GM18517 (cell line): ENCODE results near the gene GBA2.

ENCODE experiments used
- ATAC-seq: cut with Tn5 transposase; IDR thresholded peaks from one replicate; pipeline ENCODE4 v1.9.1; 2021; ENCODE audit warnings: mild to moderate bottlenecking, moderate library complexity; ENCODE audit not compliant: unreplicated experiment

Gene GBA2

DNA sequence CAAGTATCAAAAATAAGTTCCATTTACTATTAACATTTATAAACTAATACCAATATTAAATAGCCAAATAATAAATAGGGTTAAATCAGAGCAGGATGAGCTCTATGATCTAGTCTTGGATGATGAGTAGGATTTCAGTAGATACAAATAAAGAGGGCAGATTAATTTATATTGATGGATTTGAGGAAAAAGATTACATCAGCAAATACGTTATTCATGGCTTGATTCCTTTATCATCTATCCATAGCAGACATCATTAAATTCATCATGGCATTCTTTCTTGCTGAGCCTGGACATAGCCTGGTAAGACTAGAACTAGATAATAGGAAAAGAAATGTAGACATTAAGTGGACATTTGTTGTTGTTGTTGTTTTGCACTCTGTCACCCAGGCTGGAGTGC, 18.4 kb upstream of the GBA2 start:
- ATAC-seq: no peak

DNA sequence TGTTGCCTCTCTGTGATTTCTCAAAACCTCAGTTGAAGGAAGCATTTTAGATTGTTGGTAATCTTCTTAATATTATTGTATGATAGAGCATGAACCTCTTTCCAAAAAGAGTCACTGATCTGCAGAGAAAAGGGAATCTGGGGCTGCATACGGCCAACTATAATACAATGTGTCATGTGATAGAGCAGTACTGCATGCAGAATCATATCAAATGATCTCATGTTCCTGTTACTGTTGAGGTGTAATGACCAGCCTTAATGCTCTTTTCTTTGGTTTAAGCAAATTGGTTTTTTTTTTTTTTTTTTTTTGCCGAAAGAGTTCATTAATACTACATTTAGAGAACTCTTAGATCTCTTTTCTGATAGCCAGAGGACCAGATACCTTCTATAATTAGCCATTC, 18.0 kb upstream of the GBA2 start:
- ATAC-seq: no peak

DNA sequence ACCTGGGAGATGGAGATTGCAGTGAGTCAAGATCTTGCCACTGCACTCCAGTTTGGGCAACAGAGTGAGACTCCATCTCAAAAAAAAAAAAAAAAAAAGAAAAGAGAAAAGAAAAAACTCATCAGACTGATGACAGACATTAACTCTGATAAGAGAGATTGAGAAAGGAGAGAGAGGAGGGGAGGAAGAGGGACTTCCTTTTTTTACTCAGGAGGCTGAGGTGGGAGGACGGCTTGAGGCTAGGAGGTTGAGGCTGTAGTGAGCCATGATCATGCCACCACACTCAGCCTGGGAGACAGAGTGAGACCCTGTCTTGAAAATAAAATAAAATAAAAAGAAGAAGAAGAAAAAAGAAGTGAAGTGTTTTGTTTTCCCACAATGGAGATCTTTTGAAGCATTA, 14.8 kb upstream of the GBA2 start:
- ATAC-seq: no peak

DNA sequence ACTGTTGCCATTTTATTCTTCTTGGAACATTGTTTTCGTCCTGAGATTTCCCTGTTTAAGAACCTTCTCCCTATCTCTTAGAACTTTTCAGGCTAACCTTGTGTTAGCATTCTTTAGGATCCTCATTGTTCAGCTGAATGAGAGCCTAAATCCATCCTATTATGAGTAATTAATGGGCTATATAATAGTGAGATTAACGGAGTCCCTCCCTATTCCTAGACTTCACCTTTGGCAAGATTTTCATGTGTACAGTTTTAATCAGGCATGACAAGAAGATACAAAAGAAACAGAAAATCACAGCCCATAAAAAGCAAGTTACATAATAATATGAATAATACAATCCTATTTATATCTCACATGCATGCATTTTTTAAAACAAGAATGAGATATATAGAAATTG, 14.2 kb upstream of the GBA2 start:
- no peak for ATAC-seq

DNA sequence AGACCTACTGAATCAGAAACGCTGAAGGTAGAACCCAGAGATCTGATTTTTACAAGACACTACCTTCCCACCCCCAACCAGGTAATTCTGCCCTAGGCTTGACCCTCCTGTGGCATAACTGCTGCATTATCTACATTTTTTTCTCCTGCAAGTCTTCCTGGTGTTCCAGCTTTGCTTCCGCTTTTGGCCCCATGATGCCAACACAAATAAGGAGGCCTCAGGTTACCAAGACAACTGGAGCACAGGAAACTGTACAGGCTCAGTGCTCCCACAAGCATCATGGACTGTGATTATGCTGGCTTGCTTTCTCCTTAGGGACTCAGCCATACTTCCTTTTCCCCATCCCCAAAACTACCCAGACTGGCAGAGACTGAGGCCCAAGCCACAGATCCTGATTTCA, 11.6 kb upstream of the GBA2 start:
- no peak for ATAC-seq

DNA sequence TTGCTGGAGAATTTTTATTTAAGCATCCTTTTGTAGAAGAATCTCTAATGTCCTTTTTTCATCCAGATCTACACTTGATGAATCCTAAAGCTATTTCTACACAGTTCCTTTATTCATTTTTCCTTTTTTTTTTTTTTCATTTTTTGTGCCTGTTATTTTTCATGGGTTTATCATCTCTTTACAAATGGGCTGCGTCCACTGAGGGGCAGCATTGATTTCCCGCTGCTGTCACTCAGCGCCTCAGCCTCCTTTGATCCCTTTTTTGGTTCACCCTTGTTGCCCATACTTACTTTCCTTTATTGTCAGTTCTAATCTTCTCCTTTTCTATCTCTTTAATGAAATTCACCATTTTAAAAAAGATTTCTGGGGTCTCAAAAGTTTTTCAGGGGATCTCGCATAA, 10.8 kb upstream of the GBA2 start:
- no peak for ATAC-seq

DNA sequence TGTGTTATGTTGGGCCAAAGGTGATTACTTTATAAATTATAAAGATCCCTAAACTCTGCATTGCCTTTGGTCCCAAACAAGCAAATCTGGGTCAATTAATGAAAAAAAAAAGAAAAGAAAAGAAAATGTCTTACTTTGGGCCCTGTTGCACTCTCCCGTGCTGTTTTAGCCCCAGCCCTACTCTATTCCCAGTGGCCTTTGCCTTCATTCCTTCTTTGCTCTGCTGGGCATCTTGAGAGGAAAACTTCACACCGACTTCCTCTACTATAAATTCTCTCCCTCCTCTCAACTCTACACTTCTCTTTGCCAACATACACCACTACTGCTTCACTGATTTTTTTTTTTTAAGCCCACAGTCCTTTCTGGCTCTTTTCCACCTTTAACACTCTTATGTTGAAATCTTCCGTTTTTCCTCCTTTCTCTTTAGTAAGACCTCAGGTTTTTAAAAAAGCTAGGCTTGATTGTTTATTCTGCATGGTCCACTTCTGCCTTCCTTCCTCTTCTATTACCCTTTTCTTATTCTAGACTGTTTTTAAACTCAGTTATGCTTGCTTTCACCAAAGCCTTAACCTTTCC, 9.5 kb upstream of the GBA2 start:
- ATAC-seq: no peak

DNA sequence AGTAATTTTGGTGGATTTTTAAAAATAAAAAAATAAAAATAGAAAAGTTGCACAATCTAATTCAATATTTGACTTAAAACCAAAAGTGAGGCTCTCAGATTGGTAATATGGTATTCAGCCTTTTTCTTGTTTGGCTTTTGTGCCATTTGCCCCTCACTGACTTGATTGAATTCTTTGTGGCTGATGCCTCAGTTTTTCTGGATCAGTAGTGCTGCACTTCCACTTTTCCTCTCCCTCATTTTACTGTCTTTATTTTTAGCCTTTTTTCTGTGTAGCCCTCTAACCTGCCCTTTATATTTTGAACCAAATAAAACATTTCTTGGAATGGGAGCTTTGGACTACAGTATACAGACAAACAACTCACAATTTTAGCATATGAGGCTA, 8.9 kb upstream of the GBA2 start:
- no peak for ATAC-seq

DNA sequence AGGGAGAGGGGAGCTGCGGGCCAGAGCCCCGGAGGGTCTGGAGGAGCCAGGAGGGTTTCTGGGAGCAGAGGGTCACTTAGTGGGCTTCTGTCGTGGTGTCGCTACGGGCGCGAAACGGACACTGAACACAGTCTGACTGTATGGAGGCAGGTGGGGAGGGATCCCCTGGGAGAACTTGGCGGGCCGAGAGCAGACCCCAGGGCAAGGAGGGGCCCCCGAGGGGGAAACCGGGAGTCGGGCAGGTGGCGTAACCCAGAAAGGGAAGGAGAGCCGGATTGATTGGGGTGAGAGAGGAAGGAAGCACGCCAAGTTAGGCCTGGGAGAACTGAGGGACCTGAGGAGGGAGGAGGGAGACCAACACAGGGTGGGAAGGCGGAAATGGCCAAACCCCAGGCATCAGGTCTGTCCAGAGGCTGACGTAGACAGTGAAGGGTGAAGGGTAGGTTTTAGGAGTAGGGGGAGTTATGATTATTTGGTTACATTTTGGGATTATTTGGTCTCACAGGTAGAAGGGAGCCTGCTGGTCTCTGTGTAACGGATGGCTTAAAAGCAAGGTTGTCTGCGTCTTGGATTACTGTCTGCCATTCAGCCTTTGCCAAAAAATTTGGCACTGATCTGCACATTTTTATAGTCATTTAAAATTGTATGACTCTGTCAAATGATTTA, 8.3 kb upstream of the GBA2 start:
- ATAC-seq: peak; percentile 38

DNA sequence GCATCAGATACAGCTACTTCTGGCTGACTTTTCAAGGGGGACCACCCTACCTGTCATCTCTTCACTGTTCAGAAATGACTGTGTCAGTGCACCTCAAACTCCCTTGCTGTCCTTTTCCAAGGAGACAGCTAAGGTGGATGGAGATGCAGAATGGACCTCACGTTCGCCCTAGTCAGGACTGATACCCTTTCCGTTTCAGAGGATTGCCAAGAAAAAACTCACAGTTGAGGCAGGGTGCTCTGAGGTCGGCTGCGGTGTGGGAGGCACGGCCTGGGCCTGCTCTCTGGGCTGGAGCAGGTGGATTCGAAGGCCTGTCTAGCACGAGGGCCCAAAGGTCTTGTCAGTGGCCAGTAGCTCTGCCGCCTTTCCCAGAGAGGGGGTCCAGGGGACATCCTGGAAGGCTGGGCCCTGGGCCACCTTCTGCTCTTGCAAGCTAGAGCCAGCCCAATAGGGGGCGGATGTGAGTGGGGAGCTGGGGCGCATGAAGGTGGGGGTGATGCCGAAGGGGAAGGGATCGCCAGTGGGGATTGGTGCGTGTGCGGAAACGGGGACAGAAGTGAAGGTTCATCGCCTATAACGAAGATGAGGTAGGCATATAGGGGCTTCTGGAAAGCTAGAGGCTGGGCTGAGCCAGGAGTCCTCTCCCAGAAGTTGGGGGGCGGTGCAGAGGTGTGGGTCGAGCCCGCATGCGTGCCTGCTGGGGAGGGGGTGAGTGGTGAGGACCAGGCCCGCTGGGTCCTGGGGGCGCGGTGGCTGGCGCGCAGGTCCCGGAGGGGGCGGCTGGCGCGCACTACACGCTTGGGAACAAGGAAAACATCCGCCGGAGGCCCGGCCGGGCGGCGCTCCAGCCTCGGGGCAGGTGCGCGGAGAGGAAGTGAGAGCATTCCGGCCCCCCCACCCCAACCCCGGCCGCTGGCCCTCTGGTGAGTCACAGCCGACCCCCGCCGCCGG, 7.5 kb upstream of the GBA2 start:
- peak; percentile 52 for ATAC-seq

DNA sequence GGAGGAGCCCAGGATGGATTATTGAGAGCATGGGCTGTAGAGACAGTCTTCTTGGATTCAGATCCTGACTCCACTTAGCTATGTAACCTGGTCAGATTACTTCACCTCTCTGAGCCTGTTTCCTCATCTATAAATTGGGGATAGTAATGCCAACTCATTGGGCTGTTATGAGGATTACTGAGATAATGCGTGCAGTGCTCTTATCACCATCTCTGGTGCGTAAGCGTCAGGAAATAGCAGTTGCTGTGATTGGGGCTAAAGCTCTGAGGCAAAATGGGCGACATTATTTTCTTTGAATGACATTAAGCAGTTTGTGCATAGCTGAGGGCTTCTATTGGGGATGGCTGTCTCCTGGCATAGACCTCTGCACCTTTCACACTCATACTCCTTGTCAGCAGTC, 6.0 kb upstream of the GBA2 start:
- ATAC-seq: no peak

DNA sequence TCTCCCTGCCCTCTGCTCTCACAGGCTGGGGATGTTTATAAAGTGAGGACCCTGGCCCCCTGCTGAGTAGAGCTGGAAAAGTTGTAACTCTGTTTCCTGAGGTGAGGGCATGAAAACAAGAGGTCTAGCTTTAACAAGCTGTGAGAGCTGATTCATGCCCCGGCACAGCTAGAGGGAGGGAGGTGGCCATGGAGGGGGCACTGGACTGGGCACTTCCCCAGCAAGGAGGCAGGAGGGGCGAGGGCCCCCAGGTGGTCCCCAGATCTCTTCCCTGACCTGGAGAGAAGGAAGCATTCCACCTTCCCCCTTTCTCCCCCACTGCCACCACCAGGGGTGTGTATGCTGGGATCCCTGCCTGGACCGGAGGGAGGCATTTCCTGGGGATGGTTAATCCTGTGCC, 5.2 kb upstream of the GBA2 start, which contains the start of gene MSMP:
MSMP (minus strand) TSS at position 13 of the 400 bp plus-strand sequence. CDS start 147 bp downstream, outside the sequence.
- no peak for ATAC-seq

DNA sequence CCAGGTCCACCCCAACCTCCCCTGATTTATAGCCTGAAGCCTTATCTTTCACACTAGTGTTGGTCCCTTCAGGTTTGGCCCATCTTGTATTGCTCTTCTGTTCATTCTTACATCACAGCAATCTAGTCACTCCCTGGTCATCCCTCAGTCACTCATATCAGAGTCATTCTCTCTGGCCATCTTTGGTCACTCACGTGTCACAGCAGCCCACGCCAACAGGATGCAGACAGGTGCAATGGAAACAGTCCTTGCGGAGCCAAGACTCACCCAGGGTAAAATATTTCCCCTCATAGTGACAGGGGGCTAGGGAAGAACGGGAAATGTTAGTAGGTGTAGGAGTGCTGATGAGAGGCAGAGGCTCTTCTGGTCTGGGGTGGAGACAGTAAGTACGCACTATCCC, 4.4 kb upstream of the GBA2 start:
- no peak for ATAC-seq

DNA sequence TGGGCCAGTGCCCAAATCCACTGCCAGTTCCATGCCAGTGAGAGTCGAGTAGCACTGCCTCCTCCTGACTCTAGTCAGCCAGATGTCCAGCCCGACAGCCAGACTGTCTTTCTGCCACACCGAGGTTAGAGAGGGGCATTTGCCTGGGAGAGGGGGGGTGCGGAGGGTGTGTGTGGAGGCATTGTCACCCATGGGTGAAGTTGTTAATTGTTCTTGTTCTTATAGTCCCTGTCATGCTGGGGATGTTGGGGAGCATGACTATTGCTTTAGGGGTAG, 1.2 kb upstream of the GBA2 start:
- ATAC-seq: no peak

DNA sequence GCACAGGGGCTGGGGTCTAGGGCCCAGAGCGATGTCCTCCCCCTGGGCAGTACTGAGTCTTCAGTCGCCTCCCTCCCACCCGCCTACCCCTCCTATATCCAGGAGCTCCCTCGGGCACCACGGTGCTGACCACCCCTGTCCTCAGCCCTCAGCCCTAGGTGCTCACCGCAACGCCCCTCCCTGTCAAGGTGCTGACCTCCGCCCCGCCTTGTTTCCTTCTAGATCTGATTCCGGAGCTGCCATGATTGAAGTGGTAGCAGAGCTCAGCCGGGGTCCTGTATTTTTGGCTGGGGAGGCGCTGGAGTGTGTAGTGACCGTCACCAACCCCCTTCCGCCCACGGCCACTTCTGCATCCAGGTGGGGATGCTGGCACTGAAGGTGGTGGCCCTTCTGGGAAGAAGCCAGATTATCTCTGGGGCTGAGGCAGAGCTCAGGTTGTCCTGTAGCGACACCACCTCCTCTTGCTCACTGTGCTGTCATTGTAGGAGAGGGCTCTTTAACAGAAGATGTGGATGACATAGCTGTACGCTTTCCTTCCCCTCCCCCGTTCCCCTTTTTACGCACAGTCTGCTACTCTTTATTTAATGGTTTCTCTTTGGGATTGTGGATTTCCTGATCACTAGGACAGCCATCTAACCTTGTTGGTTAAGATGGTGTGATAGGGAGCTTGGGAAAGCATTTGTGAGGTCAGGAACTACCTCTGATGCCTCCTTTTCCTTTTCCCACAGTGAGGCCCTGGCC, 657 bp upstream of the GBA2 start:
- peak; percentile 17 for ATAC-seq

DNA sequence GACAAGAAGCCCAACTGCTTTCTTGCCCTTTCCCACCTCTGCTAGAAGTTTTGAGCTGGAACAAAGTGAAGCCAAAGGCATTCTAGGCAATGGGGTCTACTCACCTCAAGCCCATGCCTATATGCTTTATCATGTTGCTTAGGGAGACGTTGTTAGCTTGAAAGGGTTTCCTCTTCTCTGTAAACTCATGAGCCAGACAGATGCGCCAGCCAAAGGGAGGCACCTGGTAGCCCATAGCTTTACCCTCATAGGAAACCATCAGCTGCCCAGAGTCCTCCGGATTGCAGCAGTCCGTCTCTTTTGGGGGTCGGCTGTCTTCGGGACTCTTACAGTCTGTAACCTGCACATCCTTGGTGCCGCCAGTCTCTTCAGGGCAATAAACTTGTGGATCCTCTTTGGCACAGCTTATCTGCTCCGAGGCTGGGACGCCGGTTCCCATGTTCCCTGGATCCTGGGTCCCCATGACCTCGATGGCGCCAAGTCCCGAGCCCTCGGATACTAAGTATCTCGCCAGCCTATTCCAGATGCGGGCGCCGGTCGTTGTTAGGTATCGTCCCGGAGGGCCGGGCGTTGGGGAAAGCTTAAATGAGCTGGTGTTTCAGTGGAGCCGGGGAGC, 678 bp downstream of the GBA2 start:
- ATAC-seq: peak; percentile 5

DNA sequence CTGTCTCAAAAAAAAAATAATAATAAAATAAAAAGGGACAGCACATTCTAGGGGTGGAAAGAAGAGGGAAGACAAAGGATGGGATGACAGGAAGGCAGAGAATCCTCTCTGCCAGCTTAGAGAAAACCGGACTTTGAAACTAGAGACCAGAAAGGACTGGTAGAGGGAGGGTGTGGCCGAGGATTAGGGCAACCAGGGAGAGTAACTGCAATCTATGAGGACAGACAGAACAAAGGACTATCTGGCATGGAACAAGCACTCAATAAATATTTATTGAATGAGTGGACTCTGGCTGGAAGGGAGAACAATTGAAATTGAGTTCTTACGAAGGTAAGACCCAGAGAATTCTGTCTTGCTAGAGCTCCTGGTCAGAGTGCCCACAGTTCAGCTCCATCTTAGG, 2.4 kb downstream of the GBA2 start:
- no peak for ATAC-seq

DNA sequence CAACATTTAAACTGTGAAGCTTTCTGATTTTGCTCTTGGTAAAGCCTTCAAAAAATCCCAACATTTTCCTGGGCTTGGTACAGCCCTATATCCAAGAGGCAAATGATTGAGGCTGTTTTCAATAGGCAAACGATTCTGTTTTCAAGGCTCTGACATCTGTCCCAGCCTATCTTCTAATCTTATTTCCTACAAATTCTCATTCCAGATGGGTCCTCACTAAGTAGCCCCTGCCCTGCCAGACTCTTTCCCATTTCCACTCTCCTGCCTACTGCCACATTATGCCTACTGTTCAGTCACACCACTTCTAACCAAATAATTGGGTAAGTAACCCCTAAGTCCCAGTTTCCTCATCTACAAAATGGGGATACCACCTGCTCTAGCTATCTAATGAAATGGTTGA, 3.5 kb downstream of the GBA2 start:
- no peak for ATAC-seq

DNA sequence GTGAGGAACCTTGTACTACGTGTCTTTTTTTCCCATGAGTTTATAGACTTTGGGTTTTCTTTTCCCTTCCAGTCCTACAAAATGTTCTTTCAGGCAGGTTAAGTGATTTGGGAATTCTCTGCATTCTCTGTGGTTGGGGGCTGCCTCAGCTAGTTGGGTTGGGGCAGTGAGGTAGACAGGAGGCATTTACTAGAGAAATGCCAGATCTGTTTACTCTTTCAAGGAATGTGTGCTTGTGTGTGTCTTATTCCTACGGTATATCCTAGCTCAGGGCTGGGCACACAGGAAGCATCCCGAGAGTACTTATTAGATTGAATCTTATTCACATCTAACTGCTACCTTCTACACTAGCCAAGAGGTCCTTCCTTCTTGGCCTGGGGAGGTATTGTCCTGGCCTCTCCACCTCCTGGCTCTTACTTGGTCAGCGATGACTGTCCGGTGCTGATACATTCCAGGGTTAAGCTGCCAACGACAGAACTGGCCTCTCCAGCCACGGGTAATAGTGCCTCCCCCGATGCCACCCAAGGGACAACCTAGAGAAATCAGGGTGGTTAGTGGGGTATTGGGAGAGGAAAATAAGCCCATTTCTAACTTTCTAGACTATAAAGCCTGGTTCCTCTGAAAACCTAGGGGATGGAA, 5.0 kb downstream of the GBA2 start:
- ATAC-seq: no peak

DNA sequence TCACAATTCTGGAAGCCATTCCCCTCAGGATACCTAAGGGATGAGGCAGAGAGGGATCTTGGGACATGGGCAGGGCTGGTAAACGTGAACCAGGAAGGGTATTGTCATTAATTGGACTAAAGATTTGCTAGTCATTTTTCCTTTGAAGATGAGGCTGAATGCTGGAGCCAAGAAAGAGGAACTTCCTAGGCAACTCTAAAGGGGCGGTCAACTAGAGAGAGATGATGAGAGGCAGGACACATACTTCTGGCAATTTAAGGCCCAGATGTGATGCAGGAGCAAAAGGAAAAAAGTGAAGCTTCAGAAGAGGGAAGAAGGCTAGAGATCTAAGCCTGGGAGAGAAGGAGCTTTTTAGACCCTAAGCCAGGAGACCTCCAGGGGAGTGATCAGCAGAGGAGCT, 5.6 kb downstream of the GBA2 start:
- no peak for ATAC-seq

DNA sequence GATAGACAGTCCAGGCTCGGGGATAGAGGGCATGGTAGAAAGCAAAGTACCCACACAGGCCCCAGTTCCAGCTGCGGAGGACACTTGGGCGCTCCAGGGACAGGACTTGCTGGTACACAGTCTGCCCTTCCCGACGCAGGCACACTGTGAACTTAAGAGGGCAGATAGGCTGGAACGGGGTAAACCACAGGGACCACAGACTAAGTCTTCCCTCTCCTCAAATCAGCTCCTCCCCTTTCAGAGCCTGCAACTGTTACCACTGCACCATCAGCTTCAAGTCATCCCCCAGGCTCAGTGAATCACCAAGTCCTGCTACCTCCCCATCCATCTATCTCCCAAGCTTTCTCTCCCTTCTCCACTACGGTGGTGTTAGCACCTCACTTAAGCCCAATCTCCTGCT, 7.3 kb downstream of the GBA2 start:
- no peak for ATAC-seq
